ENCODE measurements around the gene CASP8. TPM values are rescaled to one million over a fixed set of nuclear protein-coding genes. Genes with fewer than 3 reads are reported as not detected.

Gene CASP8
- total and polyA plus RNA-seq, 2 of the 13 experiments (the other 11 are each of a cell fraction or from before 2014, with no cell fraction given), result 25.0 to 52.8 TPM

DNA sequence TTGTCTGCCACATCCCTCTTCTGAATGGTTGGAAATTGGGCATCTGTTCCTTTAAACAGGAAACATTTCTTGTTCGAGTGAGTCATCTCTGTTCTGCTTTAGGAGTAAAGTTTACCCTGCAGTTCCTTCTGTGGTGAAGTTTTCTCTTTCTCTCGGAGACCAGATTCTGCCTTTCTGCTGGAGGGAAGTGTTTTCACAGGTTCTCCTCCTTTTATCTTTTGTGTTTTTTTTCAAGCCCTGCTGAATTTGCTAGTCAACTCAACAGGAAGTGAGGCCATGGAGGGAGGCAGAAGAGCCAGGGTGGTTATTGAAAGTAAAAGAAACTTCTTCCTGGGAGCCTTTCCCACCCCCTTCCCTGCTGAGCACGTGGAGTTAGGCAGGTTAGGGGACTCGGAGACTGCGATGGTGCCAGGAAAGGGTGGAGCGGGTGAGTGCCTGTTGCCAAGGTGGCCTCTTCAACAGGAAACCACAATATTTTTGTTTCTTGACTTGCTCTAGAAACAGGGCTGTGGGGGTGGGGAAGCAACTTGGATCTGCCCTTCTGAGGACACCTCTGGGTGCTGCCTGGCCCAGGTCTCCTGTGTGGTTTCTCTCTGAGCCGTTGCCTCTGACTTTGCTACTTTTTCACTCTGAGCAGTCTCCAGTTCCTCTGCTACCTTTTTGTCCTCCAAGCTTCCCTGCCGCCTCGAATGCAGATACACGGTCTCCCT lies 2.2 kb upstream of the CASP8 start (continued):
- TF ChIP-seq EEA1 (CRISPR knock-in tag; IDR thresholded peaks at IDR 0.05; ENCODE audit: borderline replicate concordance) (0 out of 2 replicates have a peak, but pooled peaks have one; percentile 17), ASH2L (IDR thresholded peaks at IDR 0.05; ENCODE audit: insufficient read length, low read depth, low read length) (peak; percentile 55), ZNF790 (CRISPR knock-in tag; IDR thresholded peaks at IDR 0.05; ENCODE audit: borderline replicate concordance) (no peak), ZFP41 (CRISPR knock-in tag; IDR thresholded peaks at IDR 0.05; ENCODE audit: borderline replicate concordance) (peak; percentile 31; the same call in 1 of the 2 replicates), ISX (CRISPR knock-in tag; conservative IDR thresholded peaks at IDR 0.05) (0 out of 2 replicates have a peak, but pooled peaks have one; percentile 44), ZNF451 (CRISPR knock-in tag; IDR thresholded peaks at IDR 0.05) (peak; percentile 48; the same call in 1 of the 2 replicates), ZNF264 (CRISPR knock-in tag; IDR thresholded peaks at IDR 0.05) (no peak), AGO2 (optimal IDR thresholded peaks at IDR 0.05; ENCODE audit: low read depth, low read length) (no peak), ZNF432 (CRISPR knock-in tag; IDR thresholded peaks at IDR 0.05; ENCODE audit: borderline replicate concordance) (no peak), ATF7 (IDR thresholded peaks at IDR 0.05) (no peak), ATF7 (CRISPR knock-in tag; IDR thresholded peaks at IDR 0.05) (no peak), ARID2 (CRISPR knock-in tag; IDR thresholded peaks at IDR 0.05; ENCODE audit: borderline replicate concordance) (no peak), PAWR (CRISPR knock-in tag; IDR thresholded peaks at IDR 0.05; ENCODE audit: borderline replicate concordance) (no peak), KAT7 (CRISPR knock-in tag; IDR thresholded peaks at IDR 0.05; ENCODE audit: borderline replicate concordance) (peak; percentile 30; the same call in 1 of the 2 replicates), ZNF350 (CRISPR knock-in tag; IDR thresholded peaks at IDR 0.05; ENCODE audit: borderline replicate concordance, low read depth) (peak; percentile 28), SMYD3 (CRISPR knock-in tag; IDR thresholded peaks at IDR 0.05) (0 out of 2 replicates have a peak, but pooled peaks have one; percentile 29), CHCHD3 (CRISPR knock-in tag; IDR thresholded peaks at IDR 0.05) (no peak), MAZ (IDR thresholded peaks at IDR 0.05; ENCODE audit: borderline replicate concordance, low read depth, low read length) (no peak), MAZ (CRISPR knock-in tag; IDR thresholded peaks at IDR 0.05; ENCODE audit: low read depth) (0 out of 2 replicates have a peak, but pooled peaks have one; percentile 48)
- TF ChIP-seq, protein P1, sequence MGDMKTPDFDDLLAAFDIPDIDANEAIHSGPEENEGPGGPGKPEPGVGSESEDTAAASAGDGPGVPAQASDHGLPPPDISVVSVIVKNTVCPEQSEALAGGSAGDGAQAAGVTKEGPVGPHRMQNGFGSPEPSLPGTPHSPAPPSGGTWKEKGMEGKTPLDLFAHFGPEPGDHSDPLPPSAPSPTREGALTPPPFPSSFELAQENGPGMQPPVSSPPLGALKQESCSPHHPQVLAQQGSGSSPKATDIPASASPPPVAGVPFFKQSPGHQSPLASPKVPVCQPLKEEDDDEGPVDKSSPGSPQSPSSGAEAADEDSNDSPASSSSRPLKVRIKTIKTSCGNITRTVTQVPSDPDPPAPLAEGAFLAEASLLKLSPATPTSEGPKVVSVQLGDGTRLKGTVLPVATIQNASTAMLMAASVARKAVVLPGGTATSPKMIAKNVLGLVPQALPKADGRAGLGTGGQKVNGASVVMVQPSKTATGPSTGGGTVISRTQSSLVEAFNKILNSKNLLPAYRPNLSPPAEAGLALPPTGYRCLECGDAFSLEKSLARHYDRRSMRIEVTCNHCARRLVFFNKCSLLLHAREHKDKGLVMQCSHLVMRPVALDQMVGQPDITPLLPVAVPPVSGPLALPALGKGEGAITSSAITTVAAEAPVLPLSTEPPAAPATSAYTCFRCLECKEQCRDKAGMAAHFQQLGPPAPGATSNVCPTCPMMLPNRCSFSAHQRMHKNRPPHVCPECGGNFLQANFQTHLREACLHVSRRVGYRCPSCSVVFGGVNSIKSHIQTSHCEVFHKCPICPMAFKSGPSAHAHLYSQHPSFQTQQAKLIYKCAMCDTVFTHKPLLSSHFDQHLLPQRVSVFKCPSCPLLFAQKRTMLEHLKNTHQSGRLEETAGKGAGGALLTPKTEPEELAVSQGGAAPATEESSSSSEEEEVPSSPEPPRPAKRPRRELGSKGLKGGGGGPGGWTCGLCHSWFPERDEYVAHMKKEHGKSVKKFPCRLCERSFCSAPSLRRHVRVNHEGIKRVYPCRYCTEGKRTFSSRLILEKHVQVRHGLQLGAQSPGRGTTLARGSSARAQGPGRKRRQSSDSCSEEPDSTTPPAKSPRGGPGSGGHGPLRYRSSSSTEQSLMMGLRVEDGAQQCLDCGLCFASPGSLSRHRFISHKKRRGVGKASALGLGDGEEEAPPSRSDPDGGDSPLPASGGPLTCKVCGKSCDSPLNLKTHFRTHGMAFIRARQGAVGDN (CRISPR knock-in tag; IDR thresholded peaks at IDR 0.05), result peak; percentile 91
- TF ChIP-seq, protein P2, sequence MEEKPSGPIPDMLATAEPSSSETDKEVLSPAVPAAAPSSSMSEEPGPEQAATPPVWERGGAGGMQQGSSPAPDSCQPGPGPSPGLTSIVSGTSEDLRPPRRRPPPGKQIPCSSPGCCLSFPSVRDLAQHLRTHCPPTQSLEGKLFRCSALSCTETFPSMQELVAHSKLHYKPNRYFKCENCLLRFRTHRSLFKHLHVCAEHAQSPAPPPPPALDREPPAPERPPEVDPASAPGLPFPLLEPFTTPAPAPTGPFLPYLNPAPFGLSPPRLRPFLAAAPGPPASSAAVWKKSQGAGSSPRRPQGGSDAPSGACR (CRISPR knock-in tag; IDR thresholded peaks at IDR 0.05), result no peak
- TF ChIP-seq, protein P3, sequence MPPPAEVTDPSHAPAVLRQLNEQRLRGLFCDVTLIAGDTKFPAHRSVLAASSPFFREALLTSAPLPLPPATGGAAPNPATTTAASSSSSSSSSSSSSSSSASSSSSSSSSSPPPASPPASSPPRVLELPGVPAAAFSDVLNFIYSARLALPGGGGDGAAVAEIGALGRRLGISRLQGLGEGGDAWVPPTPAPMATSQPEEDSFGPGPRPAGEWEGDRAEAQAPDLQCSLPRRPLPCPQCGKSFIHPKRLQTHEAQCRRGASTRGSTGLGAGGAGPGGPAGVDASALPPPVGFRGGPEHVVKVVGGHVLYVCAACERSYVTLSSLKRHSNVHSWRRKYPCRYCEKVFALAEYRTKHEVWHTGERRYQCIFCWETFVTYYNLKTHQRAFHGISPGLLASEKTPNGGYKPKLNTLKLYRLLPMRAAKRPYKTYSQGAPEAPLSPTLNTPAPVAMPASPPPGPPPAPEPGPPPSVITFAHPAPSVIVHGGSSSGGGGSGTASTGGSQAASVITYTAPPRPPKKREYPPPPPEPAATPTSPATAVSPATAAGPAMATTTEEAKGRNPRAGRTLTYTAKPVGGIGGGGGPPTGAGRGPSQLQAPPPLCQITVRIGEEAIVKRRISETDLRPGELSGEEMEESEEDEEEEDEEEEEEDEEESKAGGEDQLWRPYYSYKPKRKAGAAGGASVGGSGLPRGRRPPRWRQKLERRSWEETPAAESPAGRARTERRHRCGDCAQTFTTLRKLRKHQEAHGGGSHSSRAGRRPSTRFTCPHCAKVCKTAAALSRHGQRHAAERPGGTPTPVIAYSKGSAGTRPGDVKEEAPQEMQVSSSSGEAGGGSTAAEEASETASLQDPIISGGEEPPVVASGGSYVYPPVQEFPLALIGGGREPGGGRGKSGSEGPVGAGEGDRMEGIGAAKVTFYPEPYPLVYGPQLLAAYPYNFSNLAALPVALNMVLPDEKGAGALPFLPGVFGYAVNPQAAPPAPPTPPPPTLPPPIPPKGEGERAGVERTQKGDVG (CRISPR knock-in tag; IDR thresholded peaks at IDR 0.05; ENCODE audit: borderline replicate concordance), result no peak; the same call in 1 of the 2 replicates

All from HepG2 (cell line).